Panc1 (cell line): Measurements from ENCODE around the gene CRADD. TPM values are rescaled to one million over a fixed set of nuclear protein-coding genes. Genes with fewer than 3 reads are reported as not detected.

ENCODE experiments used
- ATAC-seq: fragments of 200-7000 bp; cut with Tn5 transposase; 2 replicates; pipeline ENCODE4 v1.9.1; 2020; ENCODE audit warnings: mild to moderate bottlenecking, moderate library complexity
- BruUV-seq: library from RNA; stranded (reverse); fragments of 400-500 nt; replicated peaks from 2 replicates; lab custom pipeline; 2021; lab: Mats Ljungman, UMichigan
- CTCF ChIA-PET: fragments of 300-600 bp; sonication (Branson Sonifier 250); formaldehyde crosslinking; loops from one replicate; lab custom pipeline; 2022; ENCODE audit warnings: antibody characterized with exemption; lab: Charles Lee
- POLR2A ChIA-PET: fragments of 300-600 bp; sonication (Branson Sonifier 250); formaldehyde crosslinking; loops from one replicate; lab custom pipeline; 2022; ENCODE audit warnings: antibody characterized with exemption; lab: Charles Lee
- DNase-seq: peaks from one replicate; pipeline ENCODE4 v3.0.0-alpha.2; 2010; ENCODE audit warnings: low read depth, low spot score
- H3K27ac ChIP-seq: 2 replicates; pipeline ENCODE4 v1.5.1; 2011; ENCODE audit warnings: mild to moderate bottlenecking, low read length, inconsistent platforms
- H3K27me3 ChIP-seq: fragments of 200-500 bp; sonication (Bioruptor generic); 2 replicates; pipeline ENCODE4 v1.6.0; 2014; ENCODE audit warnings: low read length, inconsistent platforms; ENCODE audit not compliant: control insufficient read depth, insufficient read depth
- H3K36me3 ChIP-seq: fragments of 200-500 bp; sonication (Bioruptor generic); 2 replicates; pipeline ENCODE4 v1.5.1; 2014; ENCODE audit warnings: inconsistent platforms, mild to moderate bottlenecking, low read length, moderate library complexity; ENCODE audit not compliant: control insufficient read depth, insufficient read depth
- H3K4me1 ChIP-seq: 2 replicates; pipeline ENCODE4 v1.5.1; 2011; ENCODE audit warnings: inconsistent platforms, mild to moderate bottlenecking, low read length, moderate library complexity; ENCODE audit not compliant: control insufficient read depth, insufficient read depth
- H3K4me3 ChIP-seq, 2 experiments: 2 replicates each; pipeline ENCODE4 v1.5.1; 2011 to 2012; ENCODE audit warnings: low read depth in 2 of 2, low read length in 2 of 2, mild to moderate bottlenecking in 2 of 2, inconsistent platforms in 1 of 2, moderate library complexity in 1 of 2
- H3K9me3 ChIP-seq: fragments of 200-500 bp; sonication (Bioruptor generic); 2 replicates; pipeline ENCODE4 v1.5.1; 2014; ENCODE audit warnings: low read depth, mild to moderate bottlenecking, inconsistent platforms, low read length, moderate library complexity; ENCODE audit not compliant: control insufficient read depth, insufficient read depth
- CTCF ChIP-seq: fragments of 450-650 bp; IDR thresholded peaks from 2 replicates; pipeline ENCODE4 v1.5.1; 2017; ENCODE audit warnings: mild to moderate bottlenecking
- POLR2AphosphoS5 ChIP-seq: IDR thresholded peaks from 2 replicates; pipeline ENCODE4 v1.6.1; 2012; ENCODE audit warnings: mild to moderate bottlenecking, low read depth, low read length, moderate library complexity
- REST ChIP-seq, 2 experiments: IDR thresholded peaks; 2 replicates each; pipeline ENCODE4 v1.6.1; 2011 to 2012; ENCODE audit warnings: low read depth in 2 of 2, control low read depth in 1 of 2, low read length in 1 of 2, mild to moderate bottlenecking in 1 of 2, moderate library complexity in 1 of 2; ENCODE audit not compliant: insufficient read depth in 1 of 2
- SIN3A ChIP-seq: IDR thresholded peaks from 2 replicates; pipeline ENCODE4 v1.6.1; 2012; ENCODE audit warnings: low read depth, mild to moderate bottlenecking, low read length, moderate library complexity, borderline replicate concordance; ENCODE audit not compliant: insufficient read depth
- TCF7L2 ChIP-seq: IDR thresholded peaks from 2 replicates; pipeline ENCODE4 v1.6.1; 2011; ENCODE audit warnings: mild to moderate bottlenecking, low read depth, low read length, inconsistent platforms
- in situ Hi-C: cut with HindIII; loops from 2 replicates; pipeline ENCODE4 v1.10.0; 2016; ENCODE audit warnings: low sequenced_read_pairs, low pct_unique_long_range_greater_than_20kb
- intact Hi-C: fragments of 100-400 bp; cut with micrococcal nuclease; formaldehyde crosslinking; loops from one replicate; pipeline ENCODE4 v1.10.0; 2022; ENCODE audit not compliant: unreplicated experiment
- total RNA-seq: library from RNA; stranded (reverse); gene quantifications from one replicate; pipeline ENCODE4 v1.2.1, GENCODE V29; 2021; ENCODE audit not compliant: unreplicated experiment

CRADD gene
- total RNA-seq, 1 experiment from 2014 or later, result 7.0 TPM

GRCh38 chr12:93824514-93825500 lies 147.6 kb downstream of the CRADD start:
- Histone ChIP-seq H3K9me3 (no peaks in the 10 kb centered on the region), H3K36me3 (no peaks in the 10 kb centered on the region), H3K27me3 (no peaks in the 10 kb centered on the region), H3K4me1 (no peaks in the 10 kb centered on the region), H3K4me3 (no peak overlapping the region), H3K27ac (no peak overlapping the region)
- no TSS peak for BruUV-seq
- ChIA-PET CTCF (no interaction called here), POLR2A (no interaction called here)
- intact Hi-C loops (no loop called here), in situ Hi-C loops (no loop called here)
- no peak for ATAC-seq
- DNase-seq, result no peak
- no peak for TF ChIP-seq SIN3A
- no peak for TF ChIP-seq CTCF
- TF ChIP-seq REST (IDR thresholded peaks at IDR 0.05; ENCODE audit: insufficient read depth in 1 of 2, low read depth in 2 of 2, low read length in 1 of 2), result no peak
- TF ChIP-seq POLR2AphosphoS5, result no peak
- no peak for TF ChIP-seq TCF7L2

- intact Hi-C loops, result no loop called here
- no peaks in the 10 kb centered on the region for H3K27me3 ChIP-seq
- TF ChIP-seq CTCF (0 out of 2 replicates have a peak, but pooled peaks have one; percentile 7), REST (IDR thresholded peaks at IDR 0.05; ENCODE audit: insufficient read depth in 1 of 2, low read depth in 2 of 2, low read length in 1 of 2) (no peak), POLR2AphosphoS5 (no peak), TCF7L2 (no peak)
- no peak overlapping the region for H3K4me3 ChIP-seq
- in situ Hi-C loops, result no loop called here
- DNase-seq, result no peak
- CTCF ChIA-PET, result no interaction called here
- no TSS peak for BruUV-seq
- no peak for ATAC-seq
- no peaks in the 10 kb centered on the region for H3K9me3 ChIP-seq
- no peaks in the 10 kb centered on the region for H3K4me1 ChIP-seq
- H3K27ac ChIP-seq, result no peak overlapping the region
- no peaks in the 10 kb centered on the region for H3K36me3 ChIP-seq
- POLR2A ChIA-PET, result interaction anchor here (0.6 kb wide), 1 partner anchor 191 kb away, joined by 3 read pairs; no protein-coding TSS in a partner anchor
Measured at GRCh38 chr12:93825501-93825888, 148.3 kb downstream of the CRADD start.
